Fibroblast of lung (primary cell): ENCODE data around the gene ATCAY. TPM values are rescaled to one million over a fixed set of nuclear protein-coding genes. Genes with fewer than 3 reads are reported as not detected.

Source experiments
- DNase-seq, 2 donors: peaks; one replicate each; pipeline versions ENCODE4 v3.0.0 to v3.0.0-alpha.2; 2010; ENCODE audit warnings: low read depth in 2 of 2
- H2AFZ ChIP-seq: 2 replicates; pipeline ENCODE4 v1.5.1; 2012; ENCODE audit warnings: low read length, control low read depth, inconsistent platforms
- H3K27ac ChIP-seq: 2 replicates; pipeline ENCODE4 v1.5.1; 2011; ENCODE audit warnings: low read length, control low read depth; ENCODE audit not compliant: insufficient read depth
- H3K27me3 ChIP-seq: 2 replicates; pipeline ENCODE4 v1.5.1; 2011; ENCODE audit warnings: mild to moderate bottlenecking, low read length; ENCODE audit not compliant: control insufficient read depth, insufficient read depth
- H3K36me3 ChIP-seq: 2 replicates; pipeline ENCODE4 v1.5.1; 2011; ENCODE audit warnings: low read length; ENCODE audit not compliant: control insufficient read depth, insufficient read depth
- H3K4me1 ChIP-seq: 2 replicates; pipeline ENCODE4 v1.5.1; 2011; ENCODE audit warnings: low read length; ENCODE audit not compliant: control insufficient read depth, insufficient read depth; ENCODE audit errors: extremely low read depth
- H3K4me2 ChIP-seq: 2 replicates; pipeline ENCODE4 v1.5.1; 2011; ENCODE audit warnings: low read length, control low read depth; ENCODE audit not compliant: insufficient read depth; ENCODE audit errors: extremely low read depth
- H3K4me3 ChIP-seq, 4 experiments: fragments of 200-600 bp in 1 of 4; sonication (generic) in 1 of 4; replicated peaks in 1 of 4; 2 replicates each; pipeline ENCODE4 v1.5.1; 2011 to 2016; ENCODE audit warnings: low read length in 4 of 4, low read depth in 3 of 4, mild to moderate bottlenecking in 3 of 4, control low read depth in 2 of 4, inconsistent platforms in 1 of 4, mixed read lengths in 1 of 4; ENCODE audit not compliant: insufficient read depth in 1 of 4; ENCODE audit errors: control extremely low read depth in 1 of 4
- H3K79me2 ChIP-seq: 2 replicates; pipeline ENCODE4 v1.5.1; 2012; ENCODE audit warnings: mild to moderate bottlenecking, low read length, inconsistent platforms; ENCODE audit not compliant: control insufficient read depth, insufficient read depth
- H3K9ac ChIP-seq: 2 replicates; pipeline ENCODE4 v1.5.1; 2011; ENCODE audit warnings: mild to moderate bottlenecking, low read length, control low read depth; ENCODE audit not compliant: insufficient read depth
- H3K9me3 ChIP-seq: 2 replicates; pipeline ENCODE4 v1.5.1; 2012; ENCODE audit warnings: low read depth, low read length; ENCODE audit not compliant: control insufficient read depth, insufficient read depth
- H4K20me1 ChIP-seq: 2 replicates; pipeline ENCODE4 v1.5.1; 2011; ENCODE audit warnings: low read length; ENCODE audit not compliant: control insufficient read depth, insufficient read depth; ENCODE audit errors: extremely low read depth
- CTCF ChIP-seq, 2 donors: IDR thresholded peaks in 1 of 2; conservative IDR thresholded peaks in 1 of 2; 1 replicate in 1 of 2; 2 replicates in 1 of 2; pipeline ENCODE4 v1.5.1; 2011 to 2012; ENCODE audit warnings: low read length in 2 of 2, control low read depth in 1 of 2, inconsistent platforms in 1 of 2, low read depth in 1 of 2, mild to moderate bottlenecking in 1 of 2
- EZH2 ChIP-seq: IDR thresholded peaks from 2 replicates; pipeline ENCODE4 v1.5.1; 2012; ENCODE audit warnings: low read length, control low read depth, mild to moderate bottlenecking; ENCODE audit errors: missing control alignments
- polyA plus RNA-seq, 2 donors: library from polyadenylated mRNA; depleted of rRNA in 1 of 2; stranded (reverse) in 1 of 2; unstranded in 1 of 2; fragments of >200 nt; gene quantifications; 2 replicates each; pipeline ENCODE4 v1.2.1, GENCODE V29; 2011 to 2012; ENCODE audit warnings: missing spikeins in 1 of 2
- total RNA-seq: library from RNA; depleted of rRNA; stranded (reverse); fragments of >200 nt; gene quantifications from 2 replicates; pipeline ENCODE4 v1.2.1, GENCODE V29; 2014

The ATCAY gene
- total and polyA plus RNA-seq, 2 donors (not counting 1 experiment from before 2014, with no cell fraction given), result 0.01 TPM; not detected in 1

- TF ChIP-seq CTCF (conservative IDR thresholded peaks at IDR 0.05 in 1 of 2, IDR thresholded peaks at IDR 0.05 in 1 of 2; ENCODE audit: low read depth in 1 of 2, low read length in 2 of 2), result no peak
- TF ChIP-seq EZH2, result no peak
- Histone ChIP-seq H3K9me3 (no peaks in the 10 kb centered on the region), H3K79me2 (no peaks in the 10 kb centered on the region), H3K27ac (no peak overlapping the region), H3K4me3 (no peak overlapping the region), H4K20me1 (no peaks in the 10 kb centered on the region), H3K4me2 (no peak overlapping the region), H3K9ac (no peak overlapping the region), H3K4me1 (no peaks in the 10 kb centered on the region), H3K36me3 (no peaks in the 10 kb centered on the region), H3K27me3 (peaks cover 21% of the 10 kb centered on the region), H2AFZ (no peak overlapping the region)
- DNase-seq, result no peak
Observed at GRCh38 chr19:3879656-3880055, 829 bp upstream of the ATCAY start.

- H3K36me3 ChIP-seq, result no peaks in the 10 kb centered on the region
- H2AFZ ChIP-seq, result no peak overlapping the region
- H3K4me3 ChIP-seq, result no peak overlapping the region
- H3K9ac ChIP-seq, result no peak overlapping the region
- no peak for DNase-seq
- H3K9me3 ChIP-seq, result no peaks in the 10 kb centered on the region
- H3K4me1 ChIP-seq, result no peaks in the 10 kb centered on the region
- H3K4me2 ChIP-seq, result no peak overlapping the region
- H3K27me3 ChIP-seq, result peaks cover 21% of the 10 kb centered on the region
- H3K27ac ChIP-seq, result no peak overlapping the region
- TF ChIP-seq EZH2 (no peak), CTCF (conservative IDR thresholded peaks at IDR 0.05 in 1 of 2, IDR thresholded peaks at IDR 0.05 in 1 of 2; ENCODE audit: low read depth in 1 of 2, low read length in 2 of 2) (no peak)
- H3K79me2 ChIP-seq, result no peaks in the 10 kb centered on the region
- H4K20me1 ChIP-seq, result no peaks in the 10 kb centered on the region
Observed at GRCh38 chr19:3881272-3882040, 971 bp downstream of the ATCAY start.

GRCh38 chr19:3882041-3882384 lies 1.5 kb downstream of the ATCAY start:
- no peaks in the 10 kb centered on the region for H3K4me1 ChIP-seq
- no peak overlapping the region for H3K4me3 ChIP-seq
- peaks cover 21% of the 10 kb centered on the region for H3K27me3 ChIP-seq
- H3K4me2 ChIP-seq, result no peak overlapping the region
- H3K36me3 ChIP-seq, result no peaks in the 10 kb centered on the region
- H3K27ac ChIP-seq, result no peak overlapping the region
- H3K9me3 ChIP-seq, result no peaks in the 10 kb centered on the region
- H3K79me2 ChIP-seq, result no peaks in the 10 kb centered on the region
- DNase-seq, result no peak
- H4K20me1 ChIP-seq, result no peaks in the 10 kb centered on the region
- TF ChIP-seq CTCF (conservative IDR thresholded peaks at IDR 0.05 in 1 of 2, IDR thresholded peaks at IDR 0.05 in 1 of 2; ENCODE audit: low read depth in 1 of 2, low read length in 2 of 2) (no peak), EZH2 (no peak)
- no peak overlapping the region for H3K9ac ChIP-seq
- H2AFZ ChIP-seq, result no peak overlapping the region
